ENCODE data around the gene UCN. TPM values are rescaled to one million over a fixed set of nuclear protein-coding genes. Genes with fewer than 3 reads are reported as not detected.

UCN gene
- total and polyA plus RNA-seq, 4 donors, result 0.79 to 4.6 (median 3.3) TPM

- under 1% methylated on average over 27 of the region's 38 CpGs for WGBS (ENCODE audit: insufficient coverage)
- Histone ChIP-seq H3K36me3 (ENCODE audit: control insufficient read depth, insufficient read depth, low read length) (no peaks in the 10 kb centered on the region), H3K4me3 (ENCODE audit: low read depth, low read length) (no peak overlapping the region), H3K4me1 (ENCODE audit: control insufficient read depth, insufficient read depth, low read length) (peaks cover 34% of the 10 kb centered on the region), H3K27ac (ENCODE audit: low read depth, low read length) (no peak overlapping the region), H3K27me3 (ENCODE audit: control insufficient read depth, insufficient read depth, low read length) (peaks cover 64% of the 10 kb centered on the region), H3K9me3 (ENCODE audit: control insufficient read depth, insufficient read depth, low read length) (no peaks in the 10 kb centered on the region)
- no peak for DNase-seq (ENCODE audit: low read depth in 4 of 6, low spot score in 6 of 6)
Observed at GRCh38 chr2:27264253-27264752, 43.9 kb downstream of the UCN start.

- under 1% methylated on average over 42 of the region's 46 CpGs for WGBS (ENCODE audit: insufficient coverage)
- H3K27me3 ChIP-seq (ENCODE audit: control insufficient read depth, insufficient read depth, low read length), result peaks cover 64% of the 10 kb centered on the region
- peak in 2 of 6 donors; percentile 27 to 45 for DNase-seq (ENCODE audit: low read depth in 4 of 6, low spot score in 6 of 6)
Observed at GRCh38 chr2:27263287-27264252, 44.7 kb downstream of the UCN start.

GRCh38 chr2:27262379-27263286, 45.6 kb downstream of the UCN start, which contains the start of gene SLC30A3:
Gene SLC30A3, minus strand, starts transcription at chr2:27263047. Its CDS starts 141 bp downstream, at chr2:27262906.
- H3K4me1 ChIP-seq (ENCODE audit: control insufficient read depth, insufficient read depth, low read length), result peaks cover 34% of the 10 kb centered on the region
- peak in 4 of 6 donors; percentile 27 to 92 (median 60) for DNase-seq (ENCODE audit: low read depth in 4 of 6, low spot score in 6 of 6)
- H3K36me3 ChIP-seq (ENCODE audit: control insufficient read depth, insufficient read depth, low read length), result peaks cover 8% of the 10 kb centered on the region
- under 1% methylated on average over 96 of the region's 96 CpGs for WGBS (ENCODE audit: insufficient coverage)
- peaks cover 64% of the 10 kb centered on the region for H3K27me3 ChIP-seq (ENCODE audit: control insufficient read depth, insufficient read depth, low read length)
- H3K9me3 ChIP-seq (ENCODE audit: control insufficient read depth, insufficient read depth, low read length), result no peaks in the 10 kb centered on the region
- H3K4me3 ChIP-seq (ENCODE audit: low read depth, low read length), result peak within 1 kb of the TSS; percentile 36
- H3K27ac ChIP-seq (ENCODE audit: low read depth, low read length), result no peak within 1 kb of the TSS

More at GRCh38 chr2:27263287-27264252, 44.7 kb downstream of the UCN start:
- no peak overlapping the region for H3K27ac ChIP-seq (ENCODE audit: low read depth, low read length)
- peaks cover 3% of the 10 kb centered on the region for H3K36me3 ChIP-seq (ENCODE audit: control insufficient read depth, insufficient read depth, low read length)
- peaks cover 34% of the 10 kb centered on the region for H3K4me1 ChIP-seq (ENCODE audit: control insufficient read depth, insufficient read depth, low read length)
- no peaks in the 10 kb centered on the region for H3K9me3 ChIP-seq (ENCODE audit: control insufficient read depth, insufficient read depth, low read length)
- H3K4me3 ChIP-seq (ENCODE audit: low read depth, low read length), result peak overlapping the region; percentile 36

- Histone ChIP-seq H3K9me3 (ENCODE audit: control insufficient read depth, insufficient read depth, low read length) (no peaks in the 10 kb centered on the region), H3K4me3 (ENCODE audit: low read depth, low read length) (no peak overlapping the region), H3K27ac (ENCODE audit: low read depth, low read length) (no peak overlapping the region), H3K27me3 (ENCODE audit: control insufficient read depth, insufficient read depth, low read length) (peaks cover 60% of the 10 kb centered on the region), H3K4me1 (ENCODE audit: control insufficient read depth, insufficient read depth, low read length) (peaks cover 34% of the 10 kb centered on the region), H3K36me3 (ENCODE audit: control insufficient read depth, insufficient read depth, low read length) (peaks cover 13% of the 10 kb centered on the region)
- WGBS (ENCODE audit: insufficient coverage), result under 1% methylated on average over 40 of the region's 40 CpGs
- DNase-seq (ENCODE audit: low read depth in 4 of 6, low spot score in 6 of 6), result no peak
Observed at GRCh38 chr2:27261926-27262298, 46.3 kb downstream of the UCN start.

- no peaks in the 10 kb centered on the region for H3K9me3 ChIP-seq (ENCODE audit: control insufficient read depth, insufficient read depth, low read length)
- peak in 1 of 6 donors; percentile 51 for DNase-seq (ENCODE audit: low read depth in 4 of 6, low spot score in 6 of 6)
- peaks cover 15% of the 10 kb centered on the region for H3K36me3 ChIP-seq (ENCODE audit: control insufficient read depth, insufficient read depth, low read length)
- H3K27me3 ChIP-seq (ENCODE audit: control insufficient read depth, insufficient read depth, low read length), result peaks cover 60% of the 10 kb centered on the region
- no peak overlapping the region for H3K4me3 ChIP-seq (ENCODE audit: low read depth, low read length)
- peaks cover 34% of the 10 kb centered on the region for H3K4me1 ChIP-seq (ENCODE audit: control insufficient read depth, insufficient read depth, low read length)
- no peak overlapping the region for H3K27ac ChIP-seq (ENCODE audit: low read depth, low read length)
- 49% methylated on average over 6 of the region's 11 CpGs for WGBS (ENCODE audit: insufficient coverage)
Observed at GRCh38 chr2:27261241-27261925, 46.9 kb downstream of the UCN start.

- Histone ChIP-seq H3K4me3 (ENCODE audit: low read depth, low read length) (no peak overlapping the region), H3K4me1 (ENCODE audit: control insufficient read depth, insufficient read depth, low read length) (peaks cover 12% of the 10 kb centered on the region), H3K27me3 (ENCODE audit: control insufficient read depth, insufficient read depth, low read length) (peaks cover 31% of the 10 kb centered on the region), H3K36me3 (ENCODE audit: control insufficient read depth, insufficient read depth, low read length) (peaks cover 21% of the 10 kb centered on the region), H3K9me3 (ENCODE audit: control insufficient read depth, insufficient read depth, low read length) (no peaks in the 10 kb centered on the region), H3K27ac (ENCODE audit: low read depth, low read length) (no peak overlapping the region)
- 85% methylated on average over 6 of the region's 8 CpGs for WGBS (ENCODE audit: insufficient coverage)
- DNase-seq (ENCODE audit: low read depth in 4 of 6, low spot score in 6 of 6), result no peak
Observed at GRCh38 chr2:27258051-27258450, 50.2 kb downstream of the UCN start.

Other genes starting within 250 kb of the UCN start
- gene OST4, start 236.8 kb downstream of the UCN start, total RNA-seq, result 100 to 1,000 TPM; 191 to 454 TPM
- gene OST4, start 236.8 kb downstream of the UCN start, polyA plus RNA-seq (ENCODE audit: insufficient read length in 2 of 2), result 100 to 1,000 TPM; 208 to 225 TPM
- gene EMILIN1, start 229.8 kb downstream of the UCN start, total RNA-seq, result 10 to 100 TPM; 20.9 to 46.2 TPM
- gene EMILIN1, start 229.8 kb downstream of the UCN start, polyA plus RNA-seq (ENCODE audit: insufficient read length in 2 of 2), result 10 to 100 TPM; 11.4 to 16.2 TPM
- 1 to 10 TPM; 4.1 to 6.0 TPM for gene KHK, start 221.7 kb downstream of the UCN start, total RNA-seq
- 10 to 100 TPM; 16.9 to 19.1 TPM for gene KHK, start 221.7 kb downstream of the UCN start, polyA plus RNA-seq (ENCODE audit: insufficient read length in 2 of 2)
- 10 to 100 TPM; 19.0 to 22.7 TPM for gene CGREF1, start 189.3 kb downstream of the UCN start, total RNA-seq
- 10 to 100 TPM; 48.0 to 55.3 TPM for gene CGREF1, start 189.3 kb downstream of the UCN start, polyA plus RNA-seq (ENCODE audit: insufficient read length in 2 of 2)
- gene ABHD1, start 184.6 kb downstream of the UCN start, total RNA-seq, result under 1 TPM; 0.77 to 0.79 TPM
- 1 to 10 TPM; 2.5 to 2.9 TPM for gene ABHD1, start 184.6 kb downstream of the UCN start, polyA plus RNA-seq (ENCODE audit: insufficient read length in 2 of 2)
- gene PREB, start 173.8 kb downstream of the UCN start, total RNA-seq, result 10 to 100 TPM; 27.1 to 48.4 TPM
- 10 to 100 TPM; 62.7 to 62.9 TPM for gene PREB, start 173.8 kb downstream of the UCN start, polyA plus RNA-seq (ENCODE audit: insufficient read length in 2 of 2)
- not detected for gene PRR30, start 169.0 kb downstream of the UCN start, total RNA-seq
- not detected for gene PRR30, start 169.0 kb downstream of the UCN start, polyA plus RNA-seq (ENCODE audit: insufficient read length in 2 of 2)
- under 1 TPM in 1 of 2 donors, not detected in 1; 0.06 TPM for gene TCF23, start 159.4 kb downstream of the UCN start, total RNA-seq
- gene TCF23, start 159.4 kb downstream of the UCN start, polyA plus RNA-seq (ENCODE audit: insufficient read length in 2 of 2), result under 1 TPM in 1 of 2 donors, not detected in 1; 0.14 TPM
- 100 to 1,000 TPM; 103 to 198 TPM for gene ATRAID, start 96.4 kb downstream of the UCN start, total RNA-seq
- 100 to 1,000 TPM in 1 of 2 donors, 10 to 100 TPM in 1; 93.3 to 110 TPM for gene ATRAID, start 96.4 kb downstream of the UCN start, polyA plus RNA-seq (ENCODE audit: insufficient read length in 2 of 2)
- 10 to 100 TPM; 41.4 to 68.4 TPM for gene SLC5A6, start 96.2 kb downstream of the UCN start, total RNA-seq
- gene SLC5A6, start 96.2 kb downstream of the UCN start, polyA plus RNA-seq (ENCODE audit: insufficient read length in 2 of 2), result 10 to 100 TPM; 50.1 to 68.6 TPM
- gene CAD, start 91.1 kb downstream of the UCN start, total RNA-seq, result 10 to 100 TPM; 26.5 to 30.3 TPM
- gene CAD, start 91.1 kb downstream of the UCN start, polyA plus RNA-seq (ENCODE audit: insufficient read length in 2 of 2), result 10 to 100 TPM; 38.7 to 49.2 TPM
- 1 to 10 TPM; 2.9 to 5.5 TPM for gene SLC30A3, start 45.4 kb downstream of the UCN start, total RNA-seq
- 10 to 100 TPM; 18.6 to 30.2 TPM for gene SLC30A3, start 45.4 kb downstream of the UCN start, polyA plus RNA-seq (ENCODE audit: insufficient read length in 2 of 2)
- under 1 TPM; 0.22 to 0.50 TPM for gene DNAJC5G, start 33.0 kb downstream of the UCN start, total RNA-seq
- 1 to 10 TPM in 1 of 2 donors, under 1 TPM in 1; 0.48 to 1.7 TPM for gene DNAJC5G, start 33.0 kb downstream of the UCN start, polyA plus RNA-seq (ENCODE audit: insufficient read length in 2 of 2)
- under 1 TPM; 0.17 to 0.30 TPM for gene TRIM54, start 26.0 kb downstream of the UCN start, total RNA-seq
- 1 to 10 TPM; 1.3 to 1.6 TPM for gene TRIM54, start 26.0 kb downstream of the UCN start, polyA plus RNA-seq (ENCODE audit: insufficient read length in 2 of 2)
- gene MPV17, start 14.7 kb upstream of the UCN start, total RNA-seq, result 100 to 1,000 TPM in 1 of 2 donors, 10 to 100 TPM in 1; 46.6 to 124 TPM
- gene MPV17, start 14.7 kb upstream of the UCN start, polyA plus RNA-seq (ENCODE audit: insufficient read length in 2 of 2), result 100 to 1,000 TPM; 108 to 132 TPM
- gene GTF3C2, start 48.3 kb upstream of the UCN start, total RNA-seq, result 10 to 100 TPM; 37.8 to 41.5 TPM
- 10 to 100 TPM; 44.5 to 60.5 TPM for gene GTF3C2, start 48.3 kb upstream of the UCN start, polyA plus RNA-seq (ENCODE audit: insufficient read length in 2 of 2)
- gene EIF2B4, start 61.9 kb upstream of the UCN start, total RNA-seq, result 10 to 100 TPM; 15.5 to 37.1 TPM
- gene EIF2B4, start 61.9 kb upstream of the UCN start, polyA plus RNA-seq (ENCODE audit: insufficient read length in 2 of 2), result 10 to 100 TPM; 46.7 to 58.9 TPM
- gene SNX17, start 62.2 kb upstream of the UCN start, total RNA-seq, result 100 to 1,000 TPM in 1 of 2 donors, 10 to 100 TPM in 1; 66.2 to 112 TPM
- gene SNX17, start 62.2 kb upstream of the UCN start, polyA plus RNA-seq (ENCODE audit: insufficient read length in 2 of 2), result 100 to 1,000 TPM in 1 of 2 donors, 10 to 100 TPM in 1; 88.5 to 103 TPM
- gene ZNF513, start 72.3 kb upstream of the UCN start, total RNA-seq, result 10 to 100 TPM in 1 of 2 donors, 1 to 10 TPM in 1; 6.3 to 16.5 TPM
- gene ZNF513, start 72.3 kb upstream of the UCN start, polyA plus RNA-seq (ENCODE audit: insufficient read length in 2 of 2), result 10 to 100 TPM; 32.6 to 35.3 TPM
- gene PPM1G, start 101.1 kb upstream of the UCN start, total RNA-seq, result 10 to 100 TPM; 40.2 to 69.8 TPM
- 10 to 100 TPM; 94.8 to 96.1 TPM for gene PPM1G, start 101.1 kb upstream of the UCN start, polyA plus RNA-seq (ENCODE audit: insufficient read length in 2 of 2)
- 10 to 100 TPM; 80.1 to 92.1 TPM for gene NRBP1, start 120.2 kb upstream of the UCN start, total RNA-seq
- gene NRBP1, start 120.2 kb upstream of the UCN start, polyA plus RNA-seq (ENCODE audit: insufficient read length in 2 of 2), result 100 to 1,000 TPM; 119 to 133 TPM
- under 1 TPM in 1 of 2 donors, not detected in 1; 0.72 TPM for gene KRTCAP3, start 133.9 kb upstream of the UCN start, total RNA-seq
- 1 to 10 TPM; 2.6 to 5.2 TPM for gene KRTCAP3, start 133.9 kb upstream of the UCN start, polyA plus RNA-seq (ENCODE audit: insufficient read length in 2 of 2)
- gene IFT172, start 181.3 kb upstream of the UCN start, total RNA-seq, result 10 to 100 TPM; 35.0 to 48.4 TPM
- gene IFT172, start 181.3 kb upstream of the UCN start, polyA plus RNA-seq (ENCODE audit: insufficient read length in 2 of 2), result 10 to 100 TPM; 40.1 to 68.0 TPM
- gene FNDC4, start 186.8 kb upstream of the UCN start, total RNA-seq, result 10 to 100 TPM; 42.5 to 50.8 TPM
- gene FNDC4, start 186.8 kb upstream of the UCN start, polyA plus RNA-seq (ENCODE audit: insufficient read length in 2 of 2), result 100 to 1,000 TPM; 134 to 137 TPM
- under 1 TPM; 0.20 to 0.77 TPM for gene GCKR, start 188.4 kb upstream of the UCN start, total RNA-seq
- 1 to 10 TPM; 1.7 to 2.9 TPM for gene GCKR, start 188.4 kb upstream of the UCN start, polyA plus RNA-seq (ENCODE audit: insufficient read length in 2 of 2)

All from spinal cord (tissue), 10 donors.